H1 (cell line): ENCODE measurements around the gene GREM2. TPM values are rescaled to one million over a fixed set of nuclear protein-coding genes. Genes with fewer than 3 reads are reported as not detected.

ENCODE experiments used
- CTCF ChIA-PET: fragments of 300-600 bp; sonication (Branson Sonifier 250); formaldehyde crosslinking; loops from one replicate; lab custom pipeline; 2021; ENCODE audit not compliant: partially characterized antibody; lab: Charles Lee
- POLR2A ChIA-PET: fragments of 300-600 bp; sonication (Branson Sonifier 250); formaldehyde crosslinking; loops from one replicate; lab custom pipeline; 2021; ENCODE audit warnings: inconsistent platforms; ENCODE audit not compliant: partially characterized antibody; lab: Charles Lee
- DNase-seq, 2 experiments: peaks; one replicate each; pipeline versions ENCODE4 v3.0.0 to v3.0.0-alpha.2; 2010 to 2022; ENCODE audit warnings: low spot score in 2 of 2, low read depth in 1 of 2, mixed read lengths in 1 of 2
- FAIRE-seq: peaks from 2 replicates; lab custom pipeline; 2011; peaks lifted over from hg19 to GRCh38; lab: Jason Lieb, UNC
- H2AFZ ChIP-seq: 2 replicates; pipeline ENCODE4 v1.8.1; 2012; ENCODE audit warnings: low read length, inconsistent platforms
- H2AK5ac ChIP-seq: 2 replicates; pipeline ENCODE4 v1.6.1; 2013; ENCODE audit warnings: low read depth, low read length
- H2BK120ac ChIP-seq: replicated peaks from 2 replicates; pipeline ENCODE3; 2013; ENCODE audit warnings: low read depth, low read length, inconsistent platforms
- H2BK12ac ChIP-seq: 2 replicates; pipeline ENCODE4 v1.6.1; 2013; ENCODE audit warnings: low read depth, low read length
- H2BK15ac ChIP-seq: 2 replicates; pipeline ENCODE4 v1.6.1; 2013; ENCODE audit warnings: low read length
- H2BK20ac ChIP-seq: 2 replicates; pipeline ENCODE4 v1.6.1; 2013; ENCODE audit warnings: low read length
- H2BK5ac ChIP-seq: 2 replicates; pipeline ENCODE4 v1.6.1; 2013; ENCODE audit warnings: low read depth, low read length
- H3K14ac ChIP-seq: 2 replicates; pipeline ENCODE4 v1.6.1; 2013; ENCODE audit warnings: inconsistent platforms; ENCODE audit not compliant: insufficient read length
- H3K18ac ChIP-seq: 2 replicates; pipeline ENCODE4 v1.6.1; 2013; ENCODE audit warnings: low read length; ENCODE audit errors: extremely low read depth
- H3K23ac ChIP-seq: 2 replicates; pipeline ENCODE4 v1.6.1; 2013; ENCODE audit warnings: inconsistent platforms; ENCODE audit not compliant: insufficient read length
- H3K23me2 ChIP-seq: 2 replicates; pipeline ENCODE4 v1.6.1; 2013; ENCODE audit warnings: low read depth, low read length
- H3K27ac ChIP-seq: 2 replicates; pipeline ENCODE4 v1.6.1; 2011; ENCODE audit warnings: low read depth, low read length, inconsistent platforms
- H3K27me3 ChIP-seq, 4 experiments: replicated peaks in 1 of 4; 1 replicate in 1 of 4; 2 replicates in 3 of 4; pipeline versions ENCODE4 v1.6.1 to v1.8.1; 2011 to 2013; ENCODE audit warnings: low read length in 3 of 4, mild to moderate bottlenecking in 3 of 4, inconsistent platforms in 2 of 4, mixed read lengths in 2 of 4, moderate library complexity in 1 of 4; ENCODE audit not compliant: control insufficient read depth in 3 of 4, insufficient read depth in 3 of 4; ENCODE audit errors: extremely low read depth in 1 of 4
- H3K36me3 ChIP-seq, 4 experiments: 2 replicates each; pipeline versions ENCODE4 v1.6.1 to v1.8.1; 2011 to 2013; ENCODE audit warnings: mild to moderate bottlenecking in 4 of 4, low read length in 3 of 4, moderate library complexity in 2 of 4, control low read depth in 1 of 4, inconsistent platforms in 1 of 4; ENCODE audit not compliant: insufficient read depth in 4 of 4, control insufficient read depth in 2 of 4
- H3K4ac ChIP-seq: replicated peaks from 2 replicates; pipeline ENCODE3; 2013; ENCODE audit warnings: low read length, low read depth, mixed read lengths, inconsistent platforms; ENCODE audit not compliant: insufficient read length
- H3K4me1 ChIP-seq, 4 experiments: replicated peaks in 1 of 4; 1 replicate in 1 of 4; 2 replicates in 3 of 4; pipeline versions ENCODE4 v1.6.1 to v1.8.1; 2011 to 2013; ENCODE audit warnings: low read length in 3 of 4, inconsistent platforms in 2 of 4, mixed read lengths in 1 of 4; ENCODE audit not compliant: insufficient read depth in 4 of 4, control insufficient read depth in 3 of 4
- H3K4me2 ChIP-seq, 2 experiments: 2 replicates each; pipeline versions ENCODE4 v1.6.1 to v1.8.1; 2011 to 2013; ENCODE audit warnings: low read depth in 2 of 2, low read length in 2 of 2, control low read depth in 1 of 2, inconsistent platforms in 1 of 2, mild to moderate bottlenecking in 1 of 2; ENCODE audit not compliant: insufficient read depth in 1 of 2
- H3K4me3 ChIP-seq, 4 experiments: fragments of 200-600, 300-600 bp in 1 of 4; sonication (generic), shearing (Covaris generic), sonication (Bioruptor Twin) in 1 of 4; 2 replicates each; pipeline versions ENCODE4 v1.5.1 to v1.8.1; 2011 to 2016; ENCODE audit warnings: low read length in 4 of 4, low read depth in 3 of 4, control low read depth in 2 of 4, inconsistent platforms in 2 of 4, mild to moderate bottlenecking in 2 of 4, mixed read lengths in 1 of 4, moderate library complexity in 1 of 4; ENCODE audit not compliant: insufficient read depth in 2 of 4; ENCODE audit errors: extremely low read depth in 1 of 4
- H3K56ac ChIP-seq: replicated peaks from 2 replicates; pipeline ENCODE3; 2013; ENCODE audit warnings: low read depth, mild to moderate bottlenecking, mixed read lengths, low read length, inconsistent platforms; ENCODE audit not compliant: insufficient read length
- H3K79me1 ChIP-seq: 2 replicates; pipeline ENCODE4 v1.6.1; 2013; ENCODE audit warnings: low read depth, low read length, control low read depth
- H3K79me2 ChIP-seq, 2 experiments: 2 replicates each; pipeline versions ENCODE4 v1.6.1 to v1.8.1; 2012 to 2013; ENCODE audit warnings: low read length in 2 of 2, mild to moderate bottlenecking in 2 of 2, inconsistent platforms in 1 of 2; ENCODE audit not compliant: insufficient read depth in 2 of 2, control insufficient read depth in 1 of 2
- H3K9ac ChIP-seq, 4 experiments: replicated peaks in 1 of 4; 1 replicate in 1 of 4; 2 replicates in 3 of 4; pipeline versions ENCODE4 v1.6.1 to v1.8.1; 2011 to 2013; ENCODE audit warnings: low read depth in 3 of 4, low read length in 3 of 4, control low read depth in 2 of 4, mild to moderate bottlenecking in 2 of 4, moderate library complexity in 2 of 4, inconsistent platforms in 1 of 4; ENCODE audit errors: extremely low read depth in 1 of 4
- H3K9me3 ChIP-seq, 2 experiments: 2 replicates each; pipeline versions ENCODE4 v1.6.1 to v1.8.1; 2012 to 2013; ENCODE audit warnings: mild to moderate bottlenecking in 2 of 2, moderate library complexity in 2 of 2, control low read depth in 1 of 2, inconsistent platforms in 1 of 2, low read depth in 1 of 2, low read length in 1 of 2, mixed read lengths in 1 of 2; ENCODE audit not compliant: insufficient read depth in 2 of 2
- H4K20me1 ChIP-seq, 2 experiments: replicated peaks in 1 of 2; 2 replicates each; pipeline versions ENCODE3 to v1.8.1; 2011 to 2013; ENCODE audit warnings: inconsistent platforms in 2 of 2, low read length in 2 of 2, mild to moderate bottlenecking in 1 of 2; ENCODE audit not compliant: insufficient read depth in 2 of 2, control insufficient read depth in 1 of 2
- H4K5ac ChIP-seq: 2 replicates; pipeline ENCODE4 v1.6.1; 2013; ENCODE audit warnings: low read length, low read depth, mixed read lengths, inconsistent platforms; ENCODE audit not compliant: insufficient read length
- H4K8ac ChIP-seq: 2 replicates; pipeline ENCODE4 v1.8.0; 2013; ENCODE audit warnings: mild to moderate bottlenecking, moderate library complexity, low read length, inconsistent platforms; ENCODE audit not compliant: insufficient read depth; ENCODE audit errors: extremely low read depth
- H4K91ac ChIP-seq: replicated peaks from 2 replicates; pipeline ENCODE3; 2013; ENCODE audit warnings: low read length, mixed read lengths, inconsistent platforms; ENCODE audit not compliant: insufficient read length
- BACH1 ChIP-seq: IDR thresholded peaks from 2 replicates; pipeline ENCODE4 v1.6.1; 2012; ENCODE audit warnings: low read length, improper control_type of control experiment
- SUZ12 ChIP-seq: fragments of 200-600 bp; sonication (generic); IDR thresholded peaks from 2 replicates; pipeline ENCODE4 v1.6.1; 2012; ENCODE audit warnings: mild to moderate bottlenecking, inconsistent platforms, low read length, moderate library complexity, mixed read lengths
- TAF7 ChIP-seq: optimal IDR thresholded peaks from 2 replicates; pipeline ENCODE3; 2011; ENCODE audit warnings: low read depth, mild to moderate bottlenecking, inconsistent platforms, low read length, moderate library complexity, borderline replicate concordance
- WGBS, 2 experiments: shearing (Covaris generic) in 1 of 2; methylation state at CpG; one replicate each; pipeline versions ENCODE4 v1.1.6 to v1.1.7; 2013 to 2015; ENCODE audit warnings: low lambda C conversion rate in 2 of 2, mixed read lengths in 2 of 2, inconsistent platforms in 1 of 2, low coverage in 1 of 2, missing lambda C conversion rate in 1 of 2; ENCODE audit not compliant: insufficient replicate concordance in 2 of 2, insufficient coverage in 1 of 2, insufficient read length in 1 of 2; ENCODE audit errors: extremely low coverage in 1 of 2, missing lambda C conversion rate in 1 of 2; 5-methylcytosine and 5-hydroxymethylcytosine counted together
- polyA plus RNA-seq, 7 experiments: library from polyadenylated mRNA; depleted of rRNA in 3 of 7; stranded (reverse) in 5 of 7; unstranded in 2 of 7; fragments of >200 nt in 5 of 7; fragments of 200-250 nt in 2 of 7; gene quantifications; 1 replicate in 5 of 7; 2 replicates in 1 of 7; 4 replicates in 1 of 7; pipeline versions ENCODE4 v1.2.1 to v1.2.3, GENCODE V29; 2011 to 2013; ENCODE audit warnings: missing spikeins in 2 of 7, mixed read lengths in 2 of 7
- total RNA-seq: library from RNA; stranded (reverse); fragmentation: NEBNext Ultra II Directional; extraction: Animal tissue kit (Norgen Biotek cat#: 25700); gene quantifications from 2 replicates; pipeline ENCODE4 v1.2.1, GENCODE V29; 2021

GREM2 gene
- total and polyA plus RNA-seq, 2 of the 8 experiments (the other 6 are each of a cell fraction or from before 2014, with no cell fraction given): 0.05 TPM; not detected in 1

GRCh38 chr1:240619906-240620621 is 8.1 kb upstream of the GREM2 start:
- Histone ChIP-seq H4K20me1 (no peaks in the 10 kb centered on the region), H3K79me1 (no peaks in the 10 kb centered on the region), H3K4me1 (peaks cover 0 to 3% (median 1%) of the 10 kb centered on the region in 4 experiments; a peak in 2 of 7 replicates), H2BK5ac (no peak overlapping the region), H3K79me2 (no peaks in the 10 kb centered on the region), H3K9me3 (no peaks in the 10 kb centered on the region), H3K36me3 (no peaks in the 10 kb centered on the region), H4K5ac (no peak overlapping the region), H2BK12ac (no peak overlapping the region), H3K14ac (no peak overlapping the region), H4K8ac (no peak overlapping the region), H4K91ac (no peak overlapping the region), H3K18ac (no peak overlapping the region), H3K23me2 (no peaks in the 10 kb centered on the region), H3K23ac (no peak overlapping the region), H2AFZ (no peak overlapping the region), H2BK120ac (no peak overlapping the region), H3K27me3 (no peaks in the 10 kb centered on the region), H3K4ac (no peak overlapping the region)
- WGBS, 2 experiments: 93% methylated on average over 19 of the region's 19 CpGs; no CpG with 5 or more reads in 1 of the 2 experiments
- ChIA-PET POLR2A (no interaction called here), CTCF (interaction anchor here (0.6 to 1.9 kb wide), 2 partner anchors 11 to 26 kb away, joined by 4 to 6 read pairs; no protein-coding TSS in a partner anchor)
- no peak for FAIRE-seq
- DNase-seq: no peak
- TF ChIP-seq BACH1 (no peak), SUZ12 (no peak), TAF7 (no peak)
- TF ChIP-seq, all 59 proteins: peak for 0
- no peak overlapping the region for H3K56ac ChIP-seq
- H3K9ac ChIP-seq: no peak overlapping the region
- no peak overlapping the region for H2BK15ac ChIP-seq
- H3K27ac ChIP-seq: no peak overlapping the region
- no peak overlapping the region for H3K4me3 ChIP-seq
- no peak overlapping the region for H2BK20ac ChIP-seq
- no peak overlapping the region for H2AK5ac ChIP-seq
- no peak overlapping the region for H3K4me2 ChIP-seq
